GM12878 (cell line): Measurements from ENCODE around the gene ENSA. TPM values are rescaled to one million over a fixed set of nuclear protein-coding genes. Genes with fewer than 3 reads are reported as not detected.
A peak's percentile ranks its signal among the peaks of the same experiment; 100 is the strongest.

Experiments
- BCL11A ChIP-seq: IDR thresholded peaks from 2 replicates; pipeline ENCODE4 v1.6.1; 2011; ENCODE audit warnings: low read depth, low read length
- IRF3 ChIP-seq: fragments of 450-650 bp; IDR thresholded peaks from 2 replicates; pipeline ENCODE4 v1.6.1; 2014; ENCODE audit warnings: mild to moderate bottlenecking
- JUNB ChIP-seq: IDR thresholded peaks from 2 replicates; pipeline ENCODE4 v1.6.1; 2016; ENCODE audit warnings: antibody characterized with exemption, mild to moderate bottlenecking
- KLF5 ChIP-seq: fragments of 450-650 bp; IDR thresholded peaks from 2 replicates; pipeline ENCODE4 v1.6.1; 2014; ENCODE audit warnings: mild to moderate bottlenecking; ENCODE audit not compliant: partially characterized antibody
- MEF2B ChIP-seq: fragments of 450-650 bp; IDR thresholded peaks from 2 replicates; pipeline ENCODE4 v1.6.1; 2018; ENCODE audit warnings: mild to moderate bottlenecking, moderate library complexity; ENCODE audit not compliant: partially characterized antibody, poor library complexity, severe bottlenecking
- NBN ChIP-seq: fragments of 450-650 bp; IDR thresholded peaks from 2 replicates; pipeline ENCODE4 v1.6.1; 2016
- PAX8 ChIP-seq: fragments of 450-650 bp; IDR thresholded peaks from 2 replicates; pipeline ENCODE4 v1.6.1; 2017; ENCODE audit warnings: mild to moderate bottlenecking, moderate library complexity
- POLR2A ChIP-seq: IDR thresholded peaks from 2 replicates; pipeline ENCODE4 v1.6.1; 2011; ENCODE audit warnings: low read depth, mild to moderate bottlenecking, low read length
- SUPT20H ChIP-seq: IDR thresholded peaks from 2 replicates; pipeline ENCODE4 v1.6.1; 2011; ENCODE audit warnings: low read depth, mild to moderate bottlenecking, low read length, moderate library complexity, borderline replicate concordance; ENCODE audit not compliant: control insufficient read depth
- TCF3 ChIP-seq: IDR thresholded peaks from 2 replicates; pipeline ENCODE4 v1.6.1; 2012; ENCODE audit warnings: low read depth, mild to moderate bottlenecking, low read length, borderline replicate concordance; ENCODE audit not compliant: insufficient read depth
- ZNF592 ChIP-seq: fragments of 450-650 bp; IDR thresholded peaks from 2 replicates; pipeline ENCODE4 v1.6.1; 2017; ENCODE audit warnings: mild to moderate bottlenecking, moderate library complexity
- polyA plus RNA-seq, 11 experiments: library from polyadenylated mRNA; depleted of rRNA in 4 of 11; unstranded in 6 of 11; stranded (reverse) in 5 of 11; fragments of >200 nt; fragmentation: Nextera tagmentation in 4 of 11; fragmentation: Illumina TruSeq in 1 of 11; extraction: Ambion mirVana in 4 of 11; extraction: Trizol in 1 of 11; gene quantifications; 1 replicate in 1 of 11; 2 replicates in 10 of 11; pipeline versions ENCODE4 v1.2.1 to v1.2.3, GENCODE V29; 2011 to 2016; ENCODE audit warnings: inconsistent platforms in 2 of 11, missing spikeins in 2 of 11, low read depth in 1 of 11
- total RNA-seq, 4 experiments: library from RNA; depleted of rRNA in 3 of 4; stranded (reverse); fragments of >200 nt in 3 of 4; fragmentation: Illumina TruSeq in 1 of 4; extraction: Trizol in 1 of 4; gene quantifications; 2 replicates each; pipeline versions ENCODE4 v1.2.1 to v1.2.3, GENCODE V29; 2013 to 2021
- TF ChIP-seq, protein P1 (sequence below): fragments of 450-650 bp; IDR thresholded peaks from 2 replicates; pipeline ENCODE4 v1.6.1; 2016; ENCODE audit warnings: mild to moderate bottlenecking, moderate library complexity, borderline replicate concordance
- TF ChIP-seq, protein P2 (sequence below): fragments of 150-350 bp; IDR thresholded peaks from 2 replicates; pipeline ENCODE4 v1.6.1; 2016; ENCODE audit warnings: low read depth, low read length

ENSA gene
- total and polyA plus RNA-seq, 10 of the 15 experiments (the other 5 are each of a cell fraction or from before 2014, with no cell fraction given), result 56.1 to 605 (median 143) TPM

- TF ChIP-seq ZNF592, result peak; percentile 17; the same call in 1 of the 2 replicates
- TF ChIP-seq IRF3, result no peak
- TF ChIP-seq, protein P1, sequence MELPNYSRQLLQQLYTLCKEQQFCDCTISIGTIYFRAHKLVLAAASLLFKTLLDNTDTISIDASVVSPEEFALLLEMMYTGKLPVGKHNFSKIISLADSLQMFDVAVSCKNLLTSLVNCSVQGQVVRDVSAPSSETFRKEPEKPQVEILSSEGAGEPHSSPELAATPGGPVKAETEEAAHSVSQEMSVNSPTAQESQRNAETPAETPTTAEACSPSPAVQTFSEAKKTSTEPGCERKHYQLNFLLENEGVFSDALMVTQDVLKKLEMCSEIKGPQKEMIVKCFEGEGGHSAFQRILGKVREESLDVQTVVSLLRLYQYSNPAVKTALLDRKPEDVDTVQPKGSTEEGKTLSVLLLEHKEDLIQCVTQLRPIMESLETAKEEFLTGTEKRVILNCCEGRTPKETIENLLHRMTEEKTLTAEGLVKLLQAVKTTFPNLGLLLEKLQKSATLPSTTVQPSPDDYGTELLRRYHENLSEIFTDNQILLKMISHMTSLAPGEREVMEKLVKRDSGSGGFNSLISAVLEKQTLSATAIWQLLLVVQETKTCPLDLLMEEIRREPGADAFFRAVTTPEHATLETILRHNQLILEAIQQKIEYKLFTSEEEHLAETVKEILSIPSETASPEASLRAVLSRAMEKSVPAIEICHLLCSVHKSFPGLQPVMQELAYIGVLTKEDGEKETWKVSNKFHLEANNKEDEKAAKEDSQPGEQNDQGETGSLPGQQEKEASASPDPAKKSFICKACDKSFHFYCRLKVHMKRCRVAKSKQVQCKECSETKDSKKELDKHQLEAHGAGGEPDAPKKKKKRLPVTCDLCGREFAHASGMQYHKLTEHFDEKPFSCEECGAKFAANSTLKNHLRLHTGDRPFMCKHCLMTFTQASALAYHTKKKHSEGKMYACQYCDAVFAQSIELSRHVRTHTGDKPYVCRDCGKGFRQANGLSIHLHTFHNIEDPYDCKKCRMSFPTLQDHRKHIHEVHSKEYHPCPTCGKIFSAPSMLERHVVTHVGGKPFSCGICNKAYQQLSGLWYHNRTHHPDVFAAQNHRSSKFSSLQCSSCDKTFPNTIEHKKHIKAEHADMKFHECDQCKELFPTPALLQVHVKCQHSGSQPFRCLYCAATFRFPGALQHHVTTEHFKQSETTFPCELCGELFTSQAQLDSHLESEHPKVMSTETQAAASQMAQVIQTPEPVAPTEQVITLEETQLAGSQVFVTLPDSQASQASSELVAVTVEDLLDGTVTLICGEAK, result peak; percentile 68; the same call in 1 of the 2 replicates
- TF ChIP-seq TCF3, result peak; percentile 94
- TF ChIP-seq, protein P2, sequence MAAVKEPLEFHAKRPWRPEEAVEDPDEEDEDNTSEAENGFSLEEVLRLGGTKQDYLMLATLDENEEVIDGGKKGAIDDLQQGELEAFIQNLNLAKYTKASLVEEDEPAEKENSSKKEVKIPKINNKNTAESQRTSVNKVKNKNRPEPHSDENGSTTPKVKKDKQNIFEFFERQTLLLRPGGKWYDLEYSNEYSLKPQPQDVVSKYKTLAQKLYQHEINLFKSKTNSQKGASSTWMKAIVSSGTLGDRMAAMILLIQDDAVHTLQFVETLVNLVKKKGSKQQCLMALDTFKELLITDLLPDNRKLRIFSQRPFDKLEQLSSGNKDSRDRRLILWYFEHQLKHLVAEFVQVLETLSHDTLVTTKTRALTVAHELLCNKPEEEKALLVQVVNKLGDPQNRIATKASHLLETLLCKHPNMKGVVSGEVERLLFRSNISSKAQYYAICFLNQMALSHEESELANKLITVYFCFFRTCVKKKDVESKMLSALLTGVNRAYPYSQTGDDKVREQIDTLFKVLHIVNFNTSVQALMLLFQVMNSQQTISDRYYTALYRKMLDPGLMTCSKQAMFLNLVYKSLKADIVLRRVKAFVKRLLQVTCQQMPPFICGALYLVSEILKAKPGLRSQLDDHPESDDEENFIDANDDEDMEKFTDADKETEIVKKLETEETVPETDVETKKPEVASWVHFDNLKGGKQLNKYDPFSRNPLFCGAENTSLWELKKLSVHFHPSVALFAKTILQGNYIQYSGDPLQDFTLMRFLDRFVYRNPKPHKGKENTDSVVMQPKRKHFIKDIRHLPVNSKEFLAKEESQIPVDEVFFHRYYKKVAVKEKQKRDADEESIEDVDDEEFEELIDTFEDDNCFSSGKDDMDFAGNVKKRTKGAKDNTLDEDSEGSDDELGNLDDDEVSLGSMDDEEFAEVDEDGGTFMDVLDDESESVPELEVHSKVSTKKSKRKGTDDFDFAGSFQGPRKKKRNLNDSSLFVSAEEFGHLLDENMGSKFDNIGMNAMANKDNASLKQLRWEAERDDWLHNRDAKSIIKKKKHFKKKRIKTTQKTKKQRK, result no peak
- no peak for TF ChIP-seq KLF5
- peak; percentile 91 for TF ChIP-seq BCL11A
- no peak for TF ChIP-seq SUPT20H
- TF ChIP-seq JUNB, result peak; percentile 98
- TF ChIP-seq NBN, result peak; percentile 61
- 0 out of 2 replicates have a peak, but pooled peaks have one; percentile 20 for TF ChIP-seq POLR2A
- TF ChIP-seq MEF2B, result peak; percentile 35
- no peak for TF ChIP-seq PAX8
Observed at GRCh38 chr1:150613061-150613920, 16.1 kb downstream of the ENSA start (continued).
